HUDEP-2 (cell line): ENCODE results near the gene PRR12.
A peak's percentile ranks its signal among the peaks of the same experiment; 100 is the strongest.
"Not testable (repeated sequence)": the region's sequence is repeated elsewhere in the genome, so short reads cannot be mapped to it uniquely, and the experiment has no call there.

Experiments used
- DNase-seq, 76 experiments: peaks; one replicate each; lab custom pipeline; 2025; ENCODE audit not compliant: unreplicated experiment in 76 of 76; lab: John Stamatoyannopoulos, UW

The PRR12 gene

DNA sequence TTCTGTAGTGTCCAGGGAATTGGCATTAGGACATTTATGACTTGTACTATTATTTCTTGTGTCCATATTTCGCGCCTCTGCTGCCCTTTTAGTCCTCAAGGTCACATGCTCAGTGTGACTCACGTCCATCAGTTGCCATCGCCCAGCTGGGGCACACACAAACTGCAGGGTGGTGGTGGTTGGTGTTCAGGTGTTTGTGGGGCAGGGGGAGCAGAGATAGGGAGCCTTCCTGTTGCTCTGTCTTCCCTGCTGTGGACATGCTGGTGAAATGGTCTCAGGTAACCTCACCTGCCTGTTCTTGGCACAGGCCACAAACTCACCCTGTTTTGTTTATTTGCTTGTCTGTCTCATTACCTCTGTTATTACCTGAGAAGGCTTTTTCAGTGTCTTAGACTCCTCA is 22.4 kb downstream of the PRR12 start:
- DNase-seq = peak in 1 of 76 experiments; percentile 25

DNA sequence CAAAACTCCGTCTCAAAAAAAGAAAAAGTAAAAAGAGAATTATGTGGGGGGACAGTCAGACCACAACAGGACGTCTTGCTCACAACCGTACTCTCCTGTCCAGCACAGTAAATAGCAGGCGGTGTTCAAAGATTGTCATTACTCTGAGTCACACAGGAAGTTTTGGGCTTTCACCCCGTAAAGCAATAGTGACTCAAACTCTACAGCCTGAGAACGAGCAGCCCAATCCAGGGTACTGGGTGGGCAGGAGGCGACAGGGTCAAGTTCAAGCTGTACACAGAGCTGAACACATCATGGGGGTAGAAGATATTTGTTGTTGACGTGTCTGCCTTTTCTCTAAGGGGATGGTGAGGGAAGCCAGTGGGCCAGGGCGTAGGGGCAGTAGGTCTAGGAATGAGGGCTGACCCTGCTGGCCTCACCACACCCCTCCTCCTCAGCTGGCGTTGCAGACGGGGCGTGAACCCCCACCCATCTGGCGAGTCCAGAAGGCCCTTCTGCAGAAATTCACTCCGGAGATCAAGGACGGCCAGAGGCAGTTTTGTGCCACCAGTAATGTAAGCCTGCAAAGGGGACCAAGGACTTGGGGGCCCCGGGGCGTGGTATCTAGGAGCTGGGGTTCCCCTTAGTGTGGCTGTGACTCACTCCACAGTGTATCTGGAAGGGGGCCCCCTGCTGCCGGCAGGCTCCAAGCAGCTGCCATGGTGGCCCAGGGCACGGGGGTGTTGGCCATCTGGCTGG is 23.3 kb downstream of the PRR12 start:
- DNase-seq = no peak

DNA sequence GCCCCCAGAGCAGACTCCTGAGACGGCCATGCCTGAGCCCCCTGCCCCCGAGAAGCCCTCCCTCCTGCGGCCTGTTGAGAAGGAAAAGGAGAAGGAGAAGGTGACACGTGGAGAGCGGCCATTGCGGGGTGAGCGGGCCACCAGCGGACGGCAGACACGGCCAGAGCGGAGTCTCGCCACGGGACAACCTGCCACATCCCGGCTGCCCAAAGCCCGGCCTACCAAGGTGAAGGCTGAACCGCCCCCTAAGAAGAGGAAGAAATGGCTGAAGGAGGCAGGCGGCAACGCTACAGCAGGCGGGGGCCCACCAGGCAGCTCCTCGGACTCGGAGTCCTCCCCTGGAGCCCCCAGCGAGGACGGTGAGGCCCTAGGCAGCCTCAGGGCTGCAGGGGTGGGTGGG is 24.9 kb downstream of the PRR12 start:
- no peak for DNase-seq

DNA sequence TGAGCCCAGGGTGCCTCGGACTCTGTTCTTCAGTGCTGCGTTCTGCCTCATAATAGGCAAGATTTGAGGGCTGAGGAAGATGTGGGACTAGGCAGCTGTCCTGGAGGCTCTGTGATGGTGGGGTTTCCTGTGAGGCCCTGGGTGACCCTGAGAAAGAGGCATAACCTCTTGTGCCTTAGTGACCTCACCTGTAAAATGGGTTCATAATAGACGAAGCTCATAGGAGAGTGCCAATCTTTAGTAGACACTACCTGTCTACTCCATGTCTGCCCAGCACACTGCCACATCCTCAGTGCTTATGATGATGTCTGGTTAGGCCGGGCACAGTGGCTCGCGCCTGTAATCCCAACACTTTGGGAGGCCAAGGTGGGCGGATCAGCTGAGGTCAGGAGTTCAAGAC is 25.6 kb downstream of the PRR12 start:
- DNase-seq = no peak

DNA sequence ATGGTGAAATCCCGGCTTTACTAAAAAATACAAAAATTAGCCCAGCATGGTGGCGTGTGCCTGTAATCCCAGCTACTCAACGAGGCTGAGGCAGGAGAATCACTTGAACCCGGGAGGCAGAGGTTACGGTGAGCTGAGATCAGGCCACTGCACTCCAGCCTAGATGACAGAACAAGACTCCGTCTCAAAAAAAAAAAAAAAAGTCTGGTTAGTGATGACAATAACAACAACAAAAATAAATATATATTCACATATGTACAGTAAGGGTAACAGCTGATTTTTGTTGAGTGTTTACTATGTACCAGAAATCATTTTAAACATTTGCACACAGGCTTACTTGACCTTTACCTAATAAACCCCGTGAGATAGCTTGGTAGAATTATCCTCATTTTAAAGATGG is 26.0 kb downstream of the PRR12 start:
- no peak for DNase-seq

DNA sequence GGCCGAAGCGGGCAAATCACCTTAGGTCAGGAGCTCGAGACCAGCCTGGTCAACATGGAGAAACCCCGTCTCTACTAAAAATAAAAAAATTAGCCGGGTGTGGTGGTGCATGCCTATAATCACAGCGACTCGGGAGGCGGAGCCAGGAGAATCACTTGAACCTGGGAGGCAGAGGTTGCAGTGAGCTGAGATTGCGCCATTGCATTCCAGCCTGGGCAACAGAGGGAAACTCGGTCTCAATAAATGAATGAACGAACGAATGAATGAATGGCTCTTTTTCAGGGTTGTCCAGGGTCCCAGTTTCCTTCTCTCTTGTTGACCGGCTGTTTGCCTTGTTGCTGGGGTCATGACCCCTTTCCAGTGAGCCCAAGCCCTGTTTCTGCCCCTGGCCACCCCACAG is 26.9 kb downstream of the PRR12 start:
- not testable (repeated sequence) for DNase-seq

DNA sequence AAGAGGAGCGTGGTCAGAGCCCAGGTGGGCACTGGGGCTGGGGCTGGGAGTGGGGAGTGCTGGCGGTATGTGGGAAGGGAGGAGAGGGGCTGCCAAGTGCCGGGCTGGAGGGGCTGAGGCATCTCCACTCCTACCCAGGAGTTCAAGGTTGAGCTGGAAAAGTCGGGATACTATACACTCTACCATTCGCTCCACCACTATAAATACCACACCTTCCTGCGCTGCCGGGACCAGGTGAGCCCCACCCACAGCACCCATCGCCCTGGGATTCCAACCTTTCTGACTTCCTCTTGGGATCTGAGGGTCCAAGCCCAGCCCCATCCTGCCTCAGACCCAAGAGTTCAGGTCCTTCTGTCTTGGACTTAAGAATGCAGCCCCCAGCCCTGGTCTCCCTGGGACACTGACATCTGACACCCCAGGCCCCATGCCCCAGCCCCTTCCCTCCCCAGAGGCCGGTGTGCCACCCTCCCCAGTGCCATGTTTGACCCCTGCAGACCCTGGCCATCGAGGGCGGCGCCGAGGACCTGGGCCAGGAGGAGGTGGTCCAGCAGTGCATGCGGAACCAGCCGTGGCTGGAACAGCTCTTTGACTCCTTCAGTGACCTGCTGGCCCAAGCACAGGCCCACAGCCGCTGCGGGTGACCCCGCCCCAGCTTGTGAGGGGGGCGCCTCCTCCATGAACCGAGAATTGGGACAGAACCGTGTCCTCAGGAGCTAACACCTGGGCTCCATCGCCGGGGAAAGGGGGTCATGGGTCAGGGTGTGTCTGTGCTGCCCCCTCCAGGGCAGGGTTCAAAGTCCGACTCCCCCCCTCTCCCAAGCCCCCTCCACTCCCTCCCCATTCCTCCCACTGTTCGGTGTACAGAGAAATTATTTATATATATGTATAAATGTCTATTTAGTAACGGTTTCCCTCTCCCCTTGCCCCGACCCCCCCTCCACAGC is 34.3 kb downstream of the PRR12 start:
- no peak for DNase-seq

DNA sequence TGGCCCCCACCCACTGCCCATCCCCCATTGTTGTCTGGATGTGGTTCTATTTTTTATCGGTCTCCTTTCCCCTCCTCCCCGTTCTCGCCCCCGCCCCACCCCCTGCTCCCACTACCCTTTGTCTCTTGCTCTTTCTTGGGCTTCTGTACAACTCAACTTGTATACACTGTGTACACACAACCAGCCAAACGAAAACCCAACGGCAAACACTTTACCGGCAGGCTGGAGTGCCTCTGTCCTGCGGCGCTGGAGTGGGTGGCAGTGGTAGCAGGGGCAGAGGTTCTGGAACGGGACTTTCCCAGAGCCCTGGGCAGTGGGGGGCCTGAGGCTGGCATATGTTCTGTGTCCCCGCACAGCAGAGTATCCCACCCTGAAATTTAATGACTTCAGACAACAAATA is 35.2 kb downstream of the PRR12 start:
- no peak for DNase-seq

DNA sequence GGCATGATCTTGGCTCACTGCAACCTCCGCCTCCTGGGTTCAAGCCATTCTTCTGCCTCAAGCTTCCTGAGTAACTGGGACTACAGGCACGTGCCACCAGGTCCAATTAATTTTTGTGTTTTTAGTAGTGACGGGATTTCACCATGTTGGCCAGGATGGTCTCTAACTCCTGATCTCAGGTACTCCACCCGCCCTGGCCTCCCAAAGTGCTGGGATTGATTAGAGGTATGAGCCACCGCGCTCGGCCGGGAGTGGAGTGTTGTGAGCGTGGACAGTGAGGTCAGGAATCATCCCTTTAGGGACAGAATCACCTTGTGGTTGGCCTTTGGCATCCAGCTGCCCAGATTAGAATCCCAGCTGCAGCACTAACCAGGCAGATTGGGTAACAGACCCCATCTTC is 38.7 kb downstream of the PRR12 start:
- DNase-seq = no peak

DNA sequence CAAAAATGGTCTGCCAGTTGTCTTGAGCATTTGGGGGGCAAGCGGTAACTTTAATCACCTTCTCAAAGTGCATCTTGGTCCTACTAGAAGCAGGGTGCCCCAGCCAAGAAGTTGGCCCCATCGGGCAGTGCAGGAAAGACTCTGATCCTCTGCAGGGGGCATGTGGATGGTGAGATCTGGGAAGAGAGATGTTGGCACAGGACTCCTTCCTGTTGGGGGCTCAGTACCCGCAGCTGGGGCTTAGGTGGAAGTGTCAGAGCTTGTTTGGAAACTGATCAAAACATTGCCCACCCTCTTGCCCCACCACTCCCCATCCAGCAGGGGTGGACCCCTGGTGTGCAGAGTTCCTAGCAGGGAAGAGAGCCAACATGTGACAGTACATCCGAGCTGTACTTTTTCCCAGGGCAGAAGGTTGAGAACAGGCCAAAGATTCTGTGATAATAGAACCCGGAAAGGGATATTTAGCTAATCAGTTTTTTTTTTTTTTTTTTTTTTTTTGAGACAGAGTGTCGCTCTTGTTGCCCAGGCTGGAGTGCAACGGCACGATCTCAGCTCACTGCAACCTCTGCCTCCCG is 40.1 kb downstream of the PRR12 start:
- no peak for DNase-seq

DNA sequence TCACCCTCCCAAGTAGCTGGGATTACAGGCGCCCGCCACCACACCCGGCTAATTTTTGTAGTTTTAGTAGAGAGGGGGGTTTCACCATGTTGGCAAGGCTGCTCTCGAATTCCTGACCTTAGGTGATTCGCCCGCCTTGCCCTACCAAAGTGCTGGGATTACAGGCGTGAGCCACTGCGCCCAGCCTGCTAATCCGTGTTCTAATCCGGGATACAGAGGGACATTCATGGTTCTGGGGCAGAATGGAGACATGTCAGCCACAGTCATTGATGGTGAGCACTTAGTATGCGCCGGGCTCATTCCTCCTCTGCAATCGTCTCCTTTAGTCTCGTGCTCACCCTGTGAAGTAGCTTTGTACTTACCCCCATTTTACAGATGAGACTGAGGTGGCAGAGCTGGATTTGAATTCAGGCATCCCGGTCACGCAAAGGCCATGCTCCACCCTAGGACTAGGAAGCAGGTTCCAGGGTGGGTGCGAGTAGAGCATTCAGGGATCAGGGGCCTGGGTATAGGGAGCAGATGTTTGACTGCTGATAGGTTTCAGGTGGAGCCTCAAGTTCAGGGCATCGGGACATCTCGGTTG is 40.7 kb downstream of the PRR12 start:
- DNase-seq = no peak

DNA sequence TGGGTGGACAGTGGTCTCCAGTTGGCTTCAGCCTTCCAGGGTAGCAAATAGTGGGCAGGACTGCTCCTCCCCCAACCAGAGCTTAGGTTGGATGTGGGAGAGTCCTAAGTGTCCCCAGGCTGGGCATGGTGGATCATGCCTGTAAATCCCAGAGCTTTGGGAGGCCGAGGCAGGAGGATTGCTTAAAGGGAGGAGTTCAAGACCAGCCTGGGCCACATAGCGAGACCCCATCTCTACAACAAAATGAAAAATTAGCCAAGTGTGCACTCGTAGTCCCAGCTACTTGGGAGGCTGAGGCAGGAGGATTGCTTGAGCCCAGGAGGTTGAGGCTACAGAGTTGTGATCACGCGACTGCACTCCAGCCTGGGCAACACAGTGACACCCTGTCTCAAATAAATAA is 41.6 kb downstream of the PRR12 start:
- no peak for DNase-seq

DNA sequence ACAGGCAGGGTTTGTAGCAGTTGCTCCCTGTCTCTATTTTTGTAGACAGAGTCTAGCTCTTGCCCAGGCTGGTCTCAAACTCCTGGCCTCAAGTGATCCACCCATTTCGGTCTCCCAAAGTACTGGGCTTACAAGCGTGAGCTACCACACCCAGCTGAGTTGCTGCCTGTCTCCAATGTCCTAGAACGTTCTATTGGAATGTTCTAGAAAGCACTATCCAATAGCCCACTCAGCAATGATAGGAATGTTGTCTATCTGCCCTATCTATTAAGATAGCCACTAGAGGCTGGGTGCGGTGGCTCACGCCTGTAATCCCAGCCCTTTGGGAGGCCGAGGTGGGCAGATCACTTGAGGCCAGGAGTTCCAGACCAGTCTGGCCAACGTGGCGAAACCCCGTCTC is 42.3 kb downstream of the PRR12 start:
- not testable (repeated sequence) for DNase-seq

DNA sequence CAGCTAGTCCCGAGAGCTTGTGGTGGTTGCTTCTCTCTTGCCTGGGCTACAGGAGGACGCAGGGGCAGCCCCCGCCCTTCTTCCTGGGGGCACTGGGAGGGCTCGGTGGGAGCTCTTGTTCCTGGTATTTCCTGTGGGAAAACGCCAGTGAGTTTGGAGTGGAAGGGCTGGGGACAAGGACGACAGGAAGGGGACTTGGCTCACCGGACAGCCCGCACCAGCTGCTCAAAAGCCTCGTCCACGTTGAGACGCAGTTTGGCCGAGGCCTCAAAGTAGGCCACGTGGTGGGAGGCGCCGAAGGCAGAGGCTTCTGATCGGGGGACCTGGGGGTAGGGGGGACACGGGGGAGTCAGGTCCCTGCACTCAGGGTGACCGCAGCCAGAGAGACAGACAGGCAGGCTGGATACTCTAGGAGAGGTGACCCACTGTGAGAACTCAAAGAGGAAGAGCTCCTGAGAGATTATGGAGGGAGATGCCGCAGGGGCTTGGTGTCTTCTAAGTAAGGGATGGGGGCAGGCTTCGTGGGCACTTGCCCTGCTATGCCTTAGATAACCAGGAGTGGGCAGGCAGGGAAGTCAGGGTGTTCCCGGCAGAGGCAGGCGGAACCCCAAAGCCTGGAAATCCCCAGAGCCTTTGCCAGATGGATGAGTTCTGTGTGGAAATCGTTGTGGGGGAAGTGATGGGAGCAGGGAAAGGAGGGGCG is 44.7 kb downstream of the PRR12 start:
- no peak for DNase-seq

DNA sequence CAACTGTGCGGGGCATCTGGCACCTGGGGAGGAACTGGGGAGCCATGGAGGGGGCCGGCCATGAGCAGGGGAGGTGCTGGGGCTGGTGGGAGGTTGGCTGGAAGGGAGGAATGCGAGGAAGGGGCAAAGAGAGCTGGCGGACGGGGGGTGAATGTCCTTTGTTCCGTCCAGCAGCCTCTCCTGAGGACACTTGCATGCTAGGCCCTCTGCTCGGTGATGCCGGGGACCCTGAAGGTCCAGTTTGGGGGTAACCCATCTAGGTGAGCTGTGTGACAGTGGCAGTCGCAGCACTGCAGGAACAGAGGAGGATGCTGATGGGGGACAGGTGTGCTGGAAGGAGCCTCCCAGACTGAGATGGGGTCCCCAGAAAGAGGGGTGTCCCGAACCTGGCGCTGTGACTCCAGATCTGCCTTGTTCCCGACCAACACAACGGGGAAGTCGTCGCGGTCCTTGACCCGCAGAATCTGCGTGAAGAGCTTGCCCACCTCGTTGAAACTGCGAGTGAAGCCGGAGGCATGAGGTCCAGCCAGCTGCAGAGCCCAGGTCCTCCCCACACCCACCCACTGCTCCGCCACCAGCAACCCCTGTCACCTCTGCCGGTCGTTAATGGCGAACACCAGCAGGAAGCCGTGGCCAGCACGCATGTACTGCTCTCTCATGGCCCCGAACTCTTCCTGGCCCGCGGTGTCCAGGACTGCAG is 45.4 kb downstream of the PRR12 start:
- DNase-seq = no peak

DNA sequence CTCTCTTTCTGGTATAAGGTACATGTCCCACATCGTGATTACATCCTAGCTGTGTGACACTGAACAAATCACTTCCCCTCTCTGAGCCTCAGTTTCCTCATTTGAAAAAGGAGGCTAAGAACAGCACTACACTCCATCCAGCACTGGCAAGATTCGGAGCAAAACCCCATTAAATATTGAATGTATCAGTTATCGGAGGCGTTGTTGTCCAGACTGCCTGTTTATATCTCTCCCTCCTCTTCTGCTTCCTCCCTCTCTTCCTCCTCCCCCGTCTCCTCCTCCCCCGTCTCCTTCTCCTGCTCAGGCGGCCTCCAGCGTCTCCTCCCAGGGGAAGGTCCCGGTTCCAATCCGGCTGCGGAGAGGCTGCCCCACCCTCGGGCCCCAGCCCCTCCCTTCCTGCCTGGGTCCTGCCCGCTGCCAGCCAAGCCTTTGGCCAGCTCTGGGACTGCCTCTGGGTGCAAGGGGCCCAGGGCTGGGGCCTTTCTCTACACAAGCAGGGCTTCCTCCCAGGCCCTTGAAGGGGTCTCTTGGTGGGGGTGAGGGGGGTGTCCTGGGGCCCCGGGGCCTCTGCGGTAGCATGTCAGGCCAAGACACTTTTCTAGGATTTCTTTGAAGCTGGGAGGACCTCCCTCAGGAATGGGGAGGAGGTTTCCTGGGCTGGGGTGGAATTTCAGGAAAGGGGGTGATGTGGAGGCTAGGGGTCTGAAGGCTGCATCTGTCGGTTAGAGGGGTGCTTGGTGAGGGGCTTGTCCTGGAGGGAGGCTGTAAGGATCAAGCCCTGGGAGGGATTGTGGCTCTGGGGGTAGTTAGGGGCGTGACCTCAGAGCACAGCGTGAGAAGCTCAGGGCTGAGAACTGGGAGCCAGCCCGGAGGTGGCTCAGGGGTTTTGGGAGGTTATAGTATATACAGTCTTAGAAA is 47.1 kb downstream of the PRR12 start:
- DNase-seq = peak in 53 of 76 experiments; percentile 7 to 71 (median 46)

DNA sequence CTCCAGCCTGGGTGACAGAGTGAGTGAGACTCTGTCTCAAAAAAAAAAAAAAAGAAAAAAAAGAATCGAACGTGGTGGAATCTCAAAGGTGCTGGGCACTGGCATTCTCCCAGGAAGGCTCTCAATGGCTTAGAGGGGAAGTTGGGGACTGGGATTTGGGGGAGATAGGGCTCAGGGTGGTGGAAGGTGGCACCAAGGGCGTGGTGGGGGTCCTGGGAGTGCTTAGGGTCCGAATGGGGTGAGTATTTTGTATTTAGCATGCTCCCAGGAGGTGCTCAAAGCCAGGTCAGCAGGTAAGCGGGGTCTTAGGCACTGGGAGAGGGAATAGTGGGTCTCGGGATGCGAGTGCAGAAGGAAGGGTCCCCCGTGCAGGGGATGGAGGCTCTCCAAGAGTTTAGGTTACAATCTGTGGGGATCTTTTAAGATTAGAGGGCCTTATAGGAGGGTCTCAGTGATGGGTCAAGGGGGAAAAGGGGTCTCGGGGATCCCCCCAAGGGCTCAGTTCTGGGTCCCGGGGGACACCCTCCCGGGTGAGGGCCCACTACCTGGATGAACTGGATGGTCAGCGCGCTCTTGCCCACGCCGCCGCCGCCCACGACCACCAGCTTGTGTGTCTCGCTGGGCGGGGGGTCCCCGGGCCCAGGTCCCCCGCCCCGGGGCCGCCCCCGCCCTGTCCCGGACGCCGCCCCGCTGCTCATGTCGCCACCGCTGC is 48.6 kb downstream of the PRR12 start:
- no peak for DNase-seq
